ENCODE results near the gene NT5C1B. TPM values are rescaled to one million over a fixed set of nuclear protein-coding genes. Genes with fewer than 3 reads are reported as not detected.

Gene NT5C1B
- total RNA-seq, 1 donor from 2014 or later, result not detected

DNA sequence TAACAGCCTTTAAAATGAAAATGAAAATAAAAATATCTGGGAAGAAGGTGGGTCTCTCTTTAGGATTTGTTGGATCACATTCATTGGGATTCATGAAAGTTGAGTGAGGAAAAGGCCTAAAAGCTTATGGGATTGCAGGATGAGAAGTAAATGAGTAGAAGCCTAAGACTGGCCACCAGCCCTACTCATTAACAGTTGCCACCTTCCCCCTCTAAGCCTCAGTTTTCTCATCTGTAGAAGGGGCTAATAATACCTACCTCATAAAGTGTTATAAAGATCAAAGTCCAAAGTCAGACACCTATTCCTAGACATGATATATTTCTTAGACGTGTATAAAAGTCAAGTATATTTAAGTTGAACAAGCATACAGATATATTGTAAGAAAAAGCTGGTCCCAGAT is 52.7 kb downstream of the NT5C1B start:
- Mint-ChIP-seq H3K9me3 (peaks cover 7% of the 10 kb centered on the region), H3K27me3 (ENCODE audit: low read depth) (peaks cover 8% of the 10 kb centered on the region), H3K4me1 (ENCODE audit: low read depth) (peaks cover 8% of the 10 kb centered on the region), H3K36me3 (ENCODE audit: low read depth) (no peaks in the 10 kb centered on the region), H3K4me3 (ENCODE audit: low read depth) (no peak overlapping the region), H3K27ac (no peak overlapping the region)
- intact Hi-C loops (cut with micrococcal nuclease), result no loop called here
- no peak for DNase-seq (ENCODE audit: low spot score)

DNA sequence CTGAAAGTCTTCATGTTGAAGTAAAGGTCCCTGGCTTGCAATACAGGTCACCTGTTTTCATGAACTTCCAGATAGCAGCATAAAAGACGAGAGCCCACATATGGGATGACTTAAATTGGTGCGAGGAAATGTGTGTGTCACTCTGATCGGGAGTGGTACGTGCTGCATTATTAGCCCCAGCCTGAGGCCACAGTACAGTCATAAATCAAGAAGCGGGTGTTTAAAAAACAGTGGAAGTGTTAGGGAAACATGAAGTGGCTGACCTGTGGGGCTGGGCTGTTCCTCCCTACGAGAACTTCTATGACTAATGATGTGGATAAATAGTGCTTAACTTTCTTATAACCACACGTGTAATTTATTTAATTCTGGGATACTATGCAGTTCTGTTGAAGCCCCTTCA is 53.3 kb downstream of the NT5C1B start:
- intact Hi-C loops (cut with micrococcal nuclease), result no loop called here
- Mint-ChIP-seq H3K4me3 (ENCODE audit: low read depth) (no peak overlapping the region), H3K27ac (no peak overlapping the region), H3K36me3 (ENCODE audit: low read depth) (no peaks in the 10 kb centered on the region), H3K27me3 (ENCODE audit: low read depth) (peaks cover 8% of the 10 kb centered on the region), H3K4me1 (ENCODE audit: low read depth) (peaks cover 4% of the 10 kb centered on the region), H3K9me3 (peaks cover 6% of the 10 kb centered on the region)
- DNase-seq (ENCODE audit: low spot score), result no peak

DNA sequence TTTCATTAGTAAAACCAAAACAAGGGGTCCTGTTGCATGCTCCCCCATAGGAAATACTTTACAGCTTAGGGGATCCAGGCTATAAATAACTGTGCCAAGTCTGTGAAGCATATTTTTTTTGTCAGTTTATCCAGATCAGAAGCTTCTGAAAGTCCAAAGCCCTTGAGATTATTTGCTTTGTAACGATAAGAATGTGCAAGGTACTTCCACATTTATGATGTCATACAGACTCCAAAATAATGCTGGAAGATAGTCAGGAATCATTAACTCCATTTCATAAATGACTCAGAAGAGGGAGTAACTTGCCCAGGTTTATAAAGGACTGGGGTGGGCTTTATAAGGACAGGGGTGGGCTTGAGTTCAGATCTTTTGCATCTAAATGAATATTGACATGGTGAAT is 58.2 kb downstream of the NT5C1B start:
- no peak overlapping the region for H3K27ac Mint-ChIP-seq
- H3K27me3 Mint-ChIP-seq (ENCODE audit: low read depth), result peaks cover 9% of the 10 kb centered on the region
- H3K4me1 Mint-ChIP-seq (ENCODE audit: low read depth), result no peaks in the 10 kb centered on the region
- intact Hi-C loops (cut with micrococcal nuclease), result no loop called here
- no peak for DNase-seq (ENCODE audit: low spot score)
- H3K9me3 Mint-ChIP-seq, result no peaks in the 10 kb centered on the region
- no peak overlapping the region for H3K4me3 Mint-ChIP-seq (ENCODE audit: low read depth)
- H3K36me3 Mint-ChIP-seq (ENCODE audit: low read depth), result no peaks in the 10 kb centered on the region

DNA sequence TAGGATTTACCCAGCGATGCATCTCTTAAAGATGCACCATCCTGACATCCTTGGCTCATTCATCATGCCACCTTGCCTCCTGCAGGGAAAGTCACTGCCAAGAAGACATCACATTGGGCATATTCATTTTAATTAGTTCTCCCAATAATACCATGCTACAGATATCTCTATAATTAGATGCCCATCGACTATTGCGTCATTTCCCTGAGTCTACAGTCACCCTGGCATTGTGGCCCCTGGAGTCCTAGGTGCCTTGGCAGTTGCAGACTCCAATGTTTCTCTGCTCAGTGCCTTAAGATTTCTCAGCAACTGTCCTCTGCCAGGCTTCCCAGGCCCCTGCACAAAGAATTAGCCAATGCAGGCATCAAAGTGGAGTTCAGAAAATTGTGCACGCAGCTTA is 61.5 kb downstream of the NT5C1B start:
- no peak for DNase-seq (ENCODE audit: low spot score)
- no peak overlapping the region for H3K4me3 Mint-ChIP-seq (ENCODE audit: low read depth)
- no peaks in the 10 kb centered on the region for H3K4me1 Mint-ChIP-seq (ENCODE audit: low read depth)
- intact Hi-C loops (cut with micrococcal nuclease), result no loop called here
- no peaks in the 10 kb centered on the region for H3K9me3 Mint-ChIP-seq
- H3K27me3 Mint-ChIP-seq (ENCODE audit: low read depth), result peaks cover 3% of the 10 kb centered on the region
- no peak overlapping the region for H3K27ac Mint-ChIP-seq
- H3K36me3 Mint-ChIP-seq (ENCODE audit: low read depth), result no peaks in the 10 kb centered on the region

DNA sequence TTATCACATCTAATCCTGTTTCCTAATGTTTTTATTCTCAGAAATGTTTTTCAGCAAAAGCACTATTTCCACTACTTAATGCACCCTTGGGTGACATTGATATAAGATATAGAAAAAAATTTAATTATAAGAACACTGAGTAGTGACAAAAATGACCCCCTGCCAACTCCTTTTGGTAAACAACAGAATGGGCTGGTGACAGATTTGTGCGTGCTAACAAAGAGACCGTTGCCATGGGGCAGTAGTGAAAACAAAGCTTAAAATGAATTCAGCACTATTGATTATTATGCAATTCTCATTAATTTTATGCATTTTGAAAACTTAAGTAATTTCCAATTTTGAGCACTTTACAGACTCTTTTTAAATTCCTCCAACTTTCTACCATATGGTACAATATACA is 62.0 kb downstream of the NT5C1B start:
- H3K27ac Mint-ChIP-seq, result no peak overlapping the region
- no peak for DNase-seq (ENCODE audit: low spot score)
- no peaks in the 10 kb centered on the region for H3K9me3 Mint-ChIP-seq
- no peaks in the 10 kb centered on the region for H3K4me1 Mint-ChIP-seq (ENCODE audit: low read depth)
- no peaks in the 10 kb centered on the region for H3K36me3 Mint-ChIP-seq (ENCODE audit: low read depth)
- intact Hi-C loops (cut with micrococcal nuclease), result no loop called here
- peaks cover 3% of the 10 kb centered on the region for H3K27me3 Mint-ChIP-seq (ENCODE audit: low read depth)
- H3K4me3 Mint-ChIP-seq (ENCODE audit: low read depth), result no peak overlapping the region

DNA sequence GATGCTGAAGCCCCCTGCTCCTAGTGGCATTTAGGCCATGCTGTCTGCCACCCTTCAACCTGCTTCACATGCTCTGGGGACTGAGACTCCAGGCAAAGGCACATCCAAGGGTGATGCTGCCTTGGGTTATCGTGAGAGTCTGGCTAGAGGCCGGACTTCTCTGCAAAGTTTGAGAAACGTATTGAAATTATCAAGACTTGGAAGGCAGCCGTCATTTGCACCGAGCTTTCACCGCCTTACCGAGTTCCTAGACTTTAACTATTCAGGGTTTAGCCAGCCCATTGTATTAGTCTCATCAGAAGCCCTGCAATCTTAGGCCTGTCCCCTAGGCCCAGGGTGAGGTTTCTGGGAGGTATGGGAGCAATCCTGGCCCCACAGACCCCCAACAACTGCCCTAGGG is 62.9 kb downstream of the NT5C1B start:
- Mint-ChIP-seq H3K4me1 (ENCODE audit: low read depth) (no peaks in the 10 kb centered on the region), H3K4me3 (ENCODE audit: low read depth) (no peak overlapping the region), H3K36me3 (ENCODE audit: low read depth) (no peaks in the 10 kb centered on the region), H3K27ac (no peak overlapping the region), H3K9me3 (no peaks in the 10 kb centered on the region), H3K27me3 (ENCODE audit: low read depth) (peaks cover 3% of the 10 kb centered on the region)
- intact Hi-C loops (cut with micrococcal nuclease), result no loop called here
- DNase-seq (ENCODE audit: low spot score), result no peak

DNA sequence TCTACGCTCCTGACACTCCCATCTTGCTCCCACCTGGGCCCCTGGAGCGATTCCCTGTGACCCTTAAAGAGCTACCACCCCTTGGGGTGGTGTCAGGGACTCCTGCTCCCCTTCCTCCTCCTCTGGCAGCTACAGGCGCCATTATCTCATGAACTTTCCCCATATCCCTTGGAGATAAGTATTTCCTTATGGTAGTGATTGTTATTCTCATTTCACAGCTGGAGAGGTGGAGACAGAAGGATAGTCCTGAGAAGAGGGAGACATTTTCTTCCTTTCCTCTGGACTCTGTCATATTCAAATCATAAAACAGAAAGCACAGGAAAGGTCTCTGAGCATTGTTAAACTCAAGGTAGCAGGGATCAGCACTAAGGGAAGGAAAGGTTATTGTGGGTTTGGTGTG is 63.5 kb downstream of the NT5C1B start:
- no peak overlapping the region for H3K4me3 Mint-ChIP-seq (ENCODE audit: low read depth)
- intact Hi-C loops (cut with micrococcal nuclease), result no loop called here
- peaks cover 3% of the 10 kb centered on the region for H3K27me3 Mint-ChIP-seq (ENCODE audit: low read depth)
- no peaks in the 10 kb centered on the region for H3K36me3 Mint-ChIP-seq (ENCODE audit: low read depth)
- H3K4me1 Mint-ChIP-seq (ENCODE audit: low read depth), result no peaks in the 10 kb centered on the region
- no peak overlapping the region for H3K27ac Mint-ChIP-seq
- no peak for DNase-seq (ENCODE audit: low spot score)
- H3K9me3 Mint-ChIP-seq, result no peaks in the 10 kb centered on the region

DNA sequence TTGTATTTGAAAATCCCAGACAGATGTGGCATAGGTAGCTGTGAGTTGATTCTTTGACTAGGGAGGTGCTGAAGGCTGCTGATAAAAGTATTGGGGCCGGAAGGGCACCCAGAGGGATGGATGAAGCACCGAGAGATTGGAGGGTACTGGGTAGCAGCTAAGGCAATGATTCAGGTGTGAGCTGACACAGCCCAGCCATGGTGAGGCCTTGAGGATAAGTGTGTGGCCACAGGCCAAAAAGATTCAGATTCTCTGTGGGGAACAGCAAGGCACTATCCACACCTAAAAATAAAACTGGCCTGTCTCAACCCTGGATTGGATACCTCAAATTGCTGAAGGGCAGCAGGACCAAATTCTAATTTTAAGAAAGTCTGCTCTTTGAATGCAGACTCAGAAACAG is 64.1 kb downstream of the NT5C1B start:
- Mint-ChIP-seq H3K4me1 (ENCODE audit: low read depth) (no peaks in the 10 kb centered on the region), H3K27me3 (ENCODE audit: low read depth) (no peaks in the 10 kb centered on the region), H3K9me3 (no peaks in the 10 kb centered on the region), H3K4me3 (ENCODE audit: low read depth) (no peak overlapping the region), H3K27ac (no peak overlapping the region), H3K36me3 (ENCODE audit: low read depth) (no peaks in the 10 kb centered on the region)
- DNase-seq (ENCODE audit: low spot score), result no peak
- intact Hi-C loops (cut with micrococcal nuclease), result no loop called here

DNA sequence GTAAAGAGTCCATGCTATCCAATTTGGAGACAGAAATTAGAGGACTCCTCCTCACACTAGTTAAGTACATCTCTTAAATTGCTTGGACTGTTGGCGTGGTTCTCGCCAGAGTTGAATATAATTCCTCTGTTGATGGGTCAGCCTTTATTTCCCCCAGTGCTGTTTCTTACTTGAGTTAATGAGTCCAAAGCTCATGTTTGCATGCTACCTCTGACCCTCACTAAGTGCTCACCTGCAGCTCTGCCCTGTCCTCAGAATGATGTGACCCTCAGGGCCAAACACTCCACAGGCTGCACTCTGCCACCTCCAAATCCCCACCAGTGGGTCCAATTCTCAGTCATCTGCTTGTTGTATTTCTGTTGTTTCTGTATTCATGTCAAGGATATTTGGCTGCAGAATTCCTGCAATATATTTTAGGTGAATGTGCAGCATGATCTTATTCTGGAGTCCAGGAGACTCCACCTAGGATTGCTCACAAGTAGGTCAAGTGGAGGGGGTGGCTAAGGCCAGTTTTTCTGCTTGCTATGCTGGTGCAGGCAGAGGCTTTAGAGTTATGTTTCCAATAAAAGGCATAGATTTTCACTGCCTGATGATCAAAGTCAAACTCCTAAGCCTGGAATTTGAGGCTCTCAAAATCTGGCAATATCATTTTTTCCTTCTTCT is 66.8 kb downstream of the NT5C1B start:
- no peak for DNase-seq (ENCODE audit: low spot score)
- H3K4me3 Mint-ChIP-seq (ENCODE audit: low read depth), result no peak overlapping the region
- H3K9me3 Mint-ChIP-seq, result no peaks in the 10 kb centered on the region
- intact Hi-C loops (cut with micrococcal nuclease), result loop anchor here (5.0 kb wide), 3 partner anchors 85 to 825 kb away; no protein-coding TSS in a partner anchor
- H3K27me3 Mint-ChIP-seq (ENCODE audit: low read depth), result no peaks in the 10 kb centered on the region
- H3K36me3 Mint-ChIP-seq (ENCODE audit: low read depth), result no peaks in the 10 kb centered on the region
- no peaks in the 10 kb centered on the region for H3K4me1 Mint-ChIP-seq (ENCODE audit: low read depth)
- no peak overlapping the region for H3K27ac Mint-ChIP-seq

DNA sequence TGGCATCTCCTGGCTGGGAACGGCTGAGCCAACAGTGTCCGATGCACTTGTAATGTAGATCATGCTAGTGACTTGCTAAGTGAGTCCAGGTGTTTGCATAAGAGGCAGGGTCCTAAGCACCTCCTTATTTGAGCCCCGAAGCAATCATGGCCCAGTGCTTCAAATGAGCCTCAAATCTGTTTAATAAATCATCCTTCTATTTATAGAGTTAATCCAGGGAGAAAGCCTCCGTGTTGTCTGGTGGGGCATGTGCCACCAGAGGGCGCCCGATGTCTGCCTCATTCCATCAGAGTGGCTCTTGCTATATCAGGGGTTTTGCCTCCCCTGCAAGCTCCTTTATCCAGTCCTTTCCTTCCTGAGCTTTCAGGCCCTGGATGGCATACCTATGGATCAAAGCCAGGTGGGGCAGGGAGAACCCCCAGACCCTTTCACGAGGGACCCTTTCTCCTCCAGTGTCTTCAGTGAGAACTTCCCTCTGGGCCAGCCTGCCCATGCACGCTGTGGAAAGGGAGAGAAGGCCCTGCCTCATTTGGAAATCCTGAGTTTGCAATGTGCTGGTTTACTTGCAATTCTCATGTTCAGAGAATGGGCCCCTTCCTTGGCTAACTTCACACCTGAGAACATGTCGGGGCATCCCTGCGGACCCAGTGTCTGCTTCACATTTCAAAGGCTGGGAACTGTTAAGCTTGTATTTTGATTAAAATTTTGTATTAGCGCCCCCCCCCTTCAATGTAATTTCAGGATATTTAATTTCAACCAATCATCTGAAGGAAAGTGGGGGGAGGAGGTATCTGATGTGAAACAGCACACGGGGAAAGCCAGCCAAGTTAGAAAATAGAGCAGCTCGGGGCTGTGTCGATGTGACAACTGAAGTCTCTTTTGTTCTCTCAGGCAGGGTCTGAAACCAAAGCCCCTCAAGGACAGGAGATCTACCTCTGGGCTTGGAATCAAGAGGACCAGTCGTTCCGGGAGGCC is 68.6 kb downstream of the NT5C1B start:
- H3K27ac Mint-ChIP-seq, result no peak overlapping the region
- peaks cover 2% of the 10 kb centered on the region for H3K27me3 Mint-ChIP-seq (ENCODE audit: low read depth)
- intact Hi-C loops (cut with micrococcal nuclease), result loop anchor here (1.0 to 5.0 kb wide), 5 partner anchors 40 to 1343 kb away; partner anchors contain the start of gene RDH14
- H3K4me1 Mint-ChIP-seq (ENCODE audit: low read depth), result no peaks in the 10 kb centered on the region
- peak; percentile 47 for DNase-seq (ENCODE audit: low spot score)
- no peak overlapping the region for H3K4me3 Mint-ChIP-seq (ENCODE audit: low read depth)
- no peaks in the 10 kb centered on the region for H3K9me3 Mint-ChIP-seq
- no peaks in the 10 kb centered on the region for H3K36me3 Mint-ChIP-seq (ENCODE audit: low read depth)

DNA sequence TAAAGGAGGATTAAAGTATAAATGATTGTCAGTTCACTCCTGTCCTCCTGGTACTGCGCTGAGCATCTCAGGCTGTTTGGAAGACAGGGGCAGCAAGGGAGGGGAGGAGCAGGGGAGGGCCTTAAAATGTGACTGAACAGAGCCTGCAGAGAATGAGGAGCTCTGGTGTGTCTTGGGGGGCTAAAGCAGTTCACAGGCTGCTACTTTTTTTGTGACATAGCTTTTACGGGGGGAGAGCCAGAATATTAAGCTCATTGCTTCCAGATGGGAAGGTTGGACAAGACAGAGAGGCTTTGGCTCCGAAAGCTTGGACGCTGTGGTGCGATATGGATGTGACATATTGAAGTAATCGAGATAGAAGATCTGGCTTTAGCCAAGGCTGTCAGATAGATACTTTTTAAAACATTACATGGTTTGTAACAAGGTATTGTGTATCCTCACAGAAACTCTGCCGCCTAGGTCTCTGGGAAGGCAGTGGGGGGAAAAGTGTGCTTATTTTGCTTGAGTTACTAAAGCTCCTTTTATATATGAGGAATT is 69.4 kb downstream of the NT5C1B start:
- Mint-ChIP-seq H3K27me3 (ENCODE audit: low read depth) (peaks cover 2% of the 10 kb centered on the region), H3K9me3 (no peaks in the 10 kb centered on the region), H3K27ac (no peak overlapping the region), H3K4me3 (ENCODE audit: low read depth) (no peak overlapping the region), H3K36me3 (ENCODE audit: low read depth) (no peaks in the 10 kb centered on the region), H3K4me1 (ENCODE audit: low read depth) (no peaks in the 10 kb centered on the region)
- DNase-seq (ENCODE audit: low spot score), result no peak
- intact Hi-C loops (cut with micrococcal nuclease), result loop anchor here (1.0 to 5.0 kb wide), 5 partner anchors 41 to 1343 kb away; partner anchors contain the start of gene RDH14

DNA sequence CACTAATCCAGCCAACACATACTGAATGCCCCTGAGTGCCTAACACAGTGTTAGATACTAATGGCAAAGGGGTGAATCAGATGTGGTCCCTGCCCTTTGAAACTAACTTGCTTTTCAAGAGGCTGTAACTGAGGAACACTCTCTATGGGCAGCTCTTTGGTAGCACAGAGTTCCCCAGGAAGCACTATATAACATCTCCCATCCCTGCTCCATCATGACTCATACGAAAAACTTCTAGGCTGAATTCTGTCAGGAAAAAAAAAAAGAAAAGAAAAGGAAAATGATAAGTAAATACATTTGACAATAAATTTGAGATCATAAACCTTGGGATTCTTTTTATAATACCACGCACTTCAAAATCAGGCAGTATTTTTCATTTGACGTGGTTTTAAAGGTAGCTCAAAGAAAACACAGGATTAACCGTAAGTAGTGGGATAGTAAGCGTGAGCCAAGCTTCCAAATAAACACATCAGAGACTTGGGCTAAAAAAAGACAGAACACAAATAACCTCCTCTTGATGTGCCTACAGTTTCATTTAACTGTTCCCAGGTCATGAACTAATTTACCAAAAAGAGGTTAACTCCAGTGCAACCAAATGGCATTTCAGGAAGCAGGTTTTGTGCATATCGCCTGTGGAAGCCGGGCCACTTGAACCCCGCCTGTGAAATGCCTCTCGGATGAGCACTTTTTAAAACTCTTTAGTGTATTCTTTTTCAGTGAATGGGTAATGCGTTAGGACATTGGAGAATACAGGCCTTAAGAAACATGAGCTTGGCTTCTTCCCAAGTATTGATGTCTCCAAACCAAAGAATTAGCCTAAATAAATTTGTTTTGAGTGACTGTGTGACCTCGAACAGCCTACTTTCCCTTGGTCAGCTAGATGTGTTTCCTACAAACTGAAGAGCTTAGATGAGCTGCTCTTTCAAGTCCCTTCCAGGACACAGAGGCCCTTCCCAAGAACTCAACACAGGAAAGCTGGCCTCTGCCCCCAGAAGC is 71.0 kb downstream of the NT5C1B start:
- Mint-ChIP-seq H3K9me3 (no peaks in the 10 kb centered on the region), H3K4me1 (ENCODE audit: low read depth) (no peaks in the 10 kb centered on the region), H3K27ac (no peak overlapping the region), H3K4me3 (ENCODE audit: low read depth) (no peak overlapping the region), H3K27me3 (ENCODE audit: low read depth) (peaks cover 2% of the 10 kb centered on the region), H3K36me3 (ENCODE audit: low read depth) (no peaks in the 10 kb centered on the region)
- no peak for DNase-seq (ENCODE audit: low spot score)
- intact Hi-C loops (cut with micrococcal nuclease), result no loop called here
